ENCODE results near the gene TRAP1. TPM values are rescaled to one million over a fixed set of nuclear protein-coding genes. Genes with fewer than 3 reads are reported as not detected.
A peak's percentile ranks its signal among the peaks of the same experiment; 100 is the strongest.

The TRAP1 gene
- total RNA-seq, 1 donor from 2014 or later, result 299 TPM

- no peak for DNase-seq (ENCODE audit: low spot score)
- intact Hi-C loops (cut with micrococcal nuclease), result no loop called here
- peaks cover 11% of the 10 kb centered on the region for H3K4me1 Mint-ChIP-seq (ENCODE audit: low read depth)
- peaks cover 70% of the 10 kb centered on the region for H3K36me3 Mint-ChIP-seq (ENCODE audit: low read depth)
- no peaks in the 10 kb centered on the region for H3K27me3 Mint-ChIP-seq (ENCODE audit: low read depth)
- no peaks in the 10 kb centered on the region for H3K9me3 Mint-ChIP-seq
- H3K4me3 Mint-ChIP-seq (ENCODE audit: low read depth), result no peak overlapping the region
- H3K27ac Mint-ChIP-seq, result no peak overlapping the region
Measured at GRCh38 chr16:3673676-3674377, 43.5 kb downstream of the TRAP1 start.

- Mint-ChIP-seq H3K27ac (no peak overlapping the region), H3K4me3 (ENCODE audit: low read depth) (no peak overlapping the region), H3K4me1 (ENCODE audit: low read depth) (peaks cover 14% of the 10 kb centered on the region), H3K36me3 (ENCODE audit: low read depth) (peaks cover 68% of the 10 kb centered on the region), H3K9me3 (no peaks in the 10 kb centered on the region), H3K27me3 (ENCODE audit: low read depth) (no peaks in the 10 kb centered on the region)
- no peak for DNase-seq (ENCODE audit: low spot score)
- intact Hi-C loops (cut with micrococcal nuclease), result no loop called here
Measured at GRCh38 chr16:3673201-3673600, 44.1 kb downstream of the TRAP1 start.

GRCh38 chr16:3672571-3673041, 44.7 kb downstream of the TRAP1 start:
- Mint-ChIP-seq H3K27ac (no peak overlapping the region), H3K4me3 (ENCODE audit: low read depth) (no peak overlapping the region), H3K27me3 (ENCODE audit: low read depth) (no peaks in the 10 kb centered on the region), H3K4me1 (ENCODE audit: low read depth) (peaks cover 14% of the 10 kb centered on the region), H3K36me3 (ENCODE audit: low read depth) (peaks cover 62% of the 10 kb centered on the region), H3K9me3 (no peaks in the 10 kb centered on the region)
- intact Hi-C loops (cut with micrococcal nuclease), result no loop called here
- no peak for DNase-seq (ENCODE audit: low spot score)

DNA sequence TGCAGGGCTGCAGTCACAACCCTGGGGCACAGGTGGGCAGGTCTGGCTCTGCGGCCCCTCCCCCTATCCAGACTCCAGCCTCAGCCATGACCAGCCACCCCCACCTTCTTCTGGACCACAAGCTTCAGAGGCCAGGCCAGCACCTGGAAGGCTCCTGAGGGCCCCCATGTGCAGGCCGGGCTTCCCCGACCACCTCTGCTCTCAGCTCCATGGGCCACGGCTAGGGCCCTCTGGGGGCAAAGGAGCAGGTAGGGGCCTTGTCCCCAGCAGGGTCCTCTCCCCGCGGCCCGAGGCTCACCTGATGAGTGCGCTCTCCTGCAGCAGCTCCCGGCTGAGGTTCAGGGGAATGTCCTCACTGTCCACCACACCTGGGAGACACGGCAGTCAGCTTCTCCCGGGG, 45.9 kb downstream of the TRAP1 start:
- Mint-ChIP-seq H3K27me3 (ENCODE audit: low read depth) (no peaks in the 10 kb centered on the region), H3K4me1 (ENCODE audit: low read depth) (peaks cover 15% of the 10 kb centered on the region), H3K36me3 (ENCODE audit: low read depth) (peaks cover 64% of the 10 kb centered on the region), H3K9me3 (no peaks in the 10 kb centered on the region), H3K4me3 (ENCODE audit: low read depth) (no peak overlapping the region), H3K27ac (no peak overlapping the region)
- DNase-seq (ENCODE audit: low spot score), result no peak
- intact Hi-C loops (cut with micrococcal nuclease), result no loop called here

- no peak overlapping the region for H3K4me3 Mint-ChIP-seq (ENCODE audit: low read depth)
- H3K36me3 Mint-ChIP-seq (ENCODE audit: low read depth), result peaks cover 67% of the 10 kb centered on the region
- no peaks in the 10 kb centered on the region for H3K27me3 Mint-ChIP-seq (ENCODE audit: low read depth)
- intact Hi-C loops (cut with micrococcal nuclease), result no loop called here
- peaks cover 22% of the 10 kb centered on the region for H3K4me1 Mint-ChIP-seq (ENCODE audit: low read depth)
- no peak for DNase-seq (ENCODE audit: low spot score)
- H3K27ac Mint-ChIP-seq, result no peak overlapping the region
- H3K9me3 Mint-ChIP-seq, result no peaks in the 10 kb centered on the region
Measured at GRCh38 chr16:3670711-3671110, 46.6 kb downstream of the TRAP1 start.

DNA sequence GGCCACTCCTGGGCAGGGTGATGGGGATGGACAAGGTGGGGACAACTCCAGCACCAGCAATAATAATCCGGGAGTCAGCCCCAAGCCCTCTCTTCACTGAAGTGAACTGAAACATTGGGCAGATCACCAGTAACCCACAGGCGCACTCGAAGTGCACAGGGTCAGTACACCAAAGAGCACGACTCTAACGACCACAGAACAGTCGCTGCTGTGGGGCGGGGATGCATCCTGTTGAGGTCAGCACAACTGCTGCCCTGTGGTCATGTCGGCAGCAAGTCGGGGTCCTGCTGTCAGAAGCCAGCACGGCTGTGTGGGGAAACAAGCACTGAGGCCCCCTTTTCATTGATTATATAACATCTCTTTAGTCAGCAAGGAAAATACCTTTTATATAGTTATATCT, 48.2 kb downstream of the TRAP1 start:
- DNase-seq (ENCODE audit: low spot score), result no peak
- H3K27ac Mint-ChIP-seq, result no peak overlapping the region
- no peaks in the 10 kb centered on the region for H3K9me3 Mint-ChIP-seq
- no peak overlapping the region for H3K4me3 Mint-ChIP-seq (ENCODE audit: low read depth)
- no peaks in the 10 kb centered on the region for H3K27me3 Mint-ChIP-seq (ENCODE audit: low read depth)
- peaks cover 25% of the 10 kb centered on the region for H3K4me1 Mint-ChIP-seq (ENCODE audit: low read depth)
- peaks cover 70% of the 10 kb centered on the region for H3K36me3 Mint-ChIP-seq (ENCODE audit: low read depth)
- intact Hi-C loops (cut with micrococcal nuclease), result no loop called here

DNA sequence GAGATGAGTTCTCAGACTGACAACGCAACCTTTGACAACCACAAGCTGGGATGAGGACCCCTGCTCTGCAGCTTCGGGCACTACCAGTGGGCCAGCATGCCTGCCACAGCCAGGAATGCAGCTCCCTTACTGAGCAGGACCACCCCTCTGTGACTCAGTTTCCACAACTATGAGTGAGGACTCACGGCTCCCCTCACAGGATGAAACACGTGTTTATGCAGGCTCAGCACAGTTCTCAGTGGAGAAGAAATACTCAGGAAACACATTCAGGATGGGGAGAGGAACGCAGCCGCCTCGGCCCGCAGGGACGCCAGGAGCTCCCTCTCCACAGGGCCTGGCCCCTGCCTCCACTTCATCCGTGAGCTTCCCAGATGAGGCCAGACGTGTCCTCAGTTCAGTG, 48.7 kb downstream of the TRAP1 start:
- intact Hi-C loops (cut with micrococcal nuclease), result no loop called here
- no peak overlapping the region for H3K4me3 Mint-ChIP-seq (ENCODE audit: low read depth)
- H3K9me3 Mint-ChIP-seq, result no peaks in the 10 kb centered on the region
- no peak for DNase-seq (ENCODE audit: low spot score)
- peaks cover 65% of the 10 kb centered on the region for H3K36me3 Mint-ChIP-seq (ENCODE audit: low read depth)
- no peaks in the 10 kb centered on the region for H3K27me3 Mint-ChIP-seq (ENCODE audit: low read depth)
- no peak overlapping the region for H3K27ac Mint-ChIP-seq
- H3K4me1 Mint-ChIP-seq (ENCODE audit: low read depth), result peaks cover 25% of the 10 kb centered on the region

DNA sequence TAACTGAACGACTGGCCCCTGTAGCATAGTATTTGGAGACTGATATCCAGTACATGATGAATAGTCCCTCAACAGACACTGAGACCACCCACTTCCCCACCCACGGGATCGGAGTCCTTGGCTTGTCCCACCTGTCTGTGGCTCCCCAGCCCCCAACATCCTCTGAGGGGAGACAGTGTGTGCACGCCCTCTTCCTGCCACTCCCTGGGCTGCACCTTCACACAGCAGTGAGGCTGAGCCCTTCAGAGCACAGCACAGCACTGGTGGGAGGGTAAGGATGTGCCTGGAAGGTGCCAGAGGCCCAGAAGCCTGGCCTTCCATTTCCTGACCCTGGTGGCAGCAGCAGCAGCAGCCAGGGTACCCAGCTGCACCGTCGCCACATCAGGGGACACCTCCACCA, 51.8 kb downstream of the TRAP1 start:
- Mint-ChIP-seq H3K36me3 (ENCODE audit: low read depth) (peaks cover 71% of the 10 kb centered on the region), H3K9me3 (no peaks in the 10 kb centered on the region), H3K4me1 (ENCODE audit: low read depth) (peaks cover 20% of the 10 kb centered on the region), H3K27me3 (ENCODE audit: low read depth) (no peaks in the 10 kb centered on the region), H3K4me3 (ENCODE audit: low read depth) (no peak overlapping the region), H3K27ac (no peak overlapping the region)
- DNase-seq (ENCODE audit: low spot score), result no peak
- intact Hi-C loops (cut with micrococcal nuclease), result no loop called here

DNA sequence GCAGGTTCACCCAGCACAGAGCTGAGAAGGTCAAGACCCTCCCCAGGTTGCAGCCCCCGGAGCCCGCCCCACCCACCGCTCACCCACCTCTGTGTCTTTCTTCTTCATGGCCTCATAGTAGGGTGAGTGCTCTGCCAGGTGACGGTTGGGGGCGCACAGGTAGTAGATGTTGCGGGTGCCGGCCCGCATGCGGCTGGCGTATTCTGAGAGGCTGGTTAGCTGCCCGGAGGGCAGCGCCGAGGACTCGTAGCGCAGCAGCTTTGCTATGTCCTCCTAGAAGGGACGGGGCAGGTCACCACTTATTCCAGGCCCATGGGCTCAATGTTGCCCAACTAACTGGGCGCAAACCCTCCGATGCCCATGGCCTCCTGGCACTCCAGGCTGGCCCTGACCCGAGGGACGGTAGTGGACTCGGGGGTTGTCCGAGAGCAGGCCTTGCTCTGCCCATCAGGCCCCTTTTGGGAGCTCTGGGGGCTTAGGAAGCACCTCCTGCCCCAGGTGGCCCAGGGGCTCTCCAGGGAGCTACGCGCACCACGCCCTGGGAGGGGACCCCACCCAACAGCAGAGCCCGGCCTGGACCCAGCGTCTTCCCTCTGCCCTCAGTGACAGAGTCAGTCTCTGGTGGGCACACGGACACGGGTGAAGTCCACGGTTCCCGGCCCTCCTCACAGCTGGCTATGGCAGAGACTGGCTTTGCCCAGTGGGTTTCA, 53.0 kb downstream of the TRAP1 start:
- Mint-ChIP-seq H3K27me3 (ENCODE audit: low read depth) (no peaks in the 10 kb centered on the region), H3K36me3 (ENCODE audit: low read depth) (peaks cover 73% of the 10 kb centered on the region), H3K4me3 (ENCODE audit: low read depth) (no peak overlapping the region), H3K9me3 (no peaks in the 10 kb centered on the region), H3K4me1 (ENCODE audit: low read depth) (peaks cover 26% of the 10 kb centered on the region), H3K27ac (no peak overlapping the region)
- no peak for DNase-seq (ENCODE audit: low spot score)
- intact Hi-C loops (cut with micrococcal nuclease), result no loop called here

GRCh38 chr16:3662601-3663000, 54.7 kb downstream of the TRAP1 start:
- Mint-ChIP-seq H3K4me3 (ENCODE audit: low read depth) (no peak overlapping the region), H3K27ac (no peak overlapping the region), H3K36me3 (ENCODE audit: low read depth) (peaks cover 78% of the 10 kb centered on the region), H3K4me1 (ENCODE audit: low read depth) (peaks cover 24% of the 10 kb centered on the region), H3K9me3 (no peaks in the 10 kb centered on the region), H3K27me3 (ENCODE audit: low read depth) (no peaks in the 10 kb centered on the region)
- DNase-seq (ENCODE audit: low spot score), result no peak
- intact Hi-C loops (cut with micrococcal nuclease), result no loop called here

DNA sequence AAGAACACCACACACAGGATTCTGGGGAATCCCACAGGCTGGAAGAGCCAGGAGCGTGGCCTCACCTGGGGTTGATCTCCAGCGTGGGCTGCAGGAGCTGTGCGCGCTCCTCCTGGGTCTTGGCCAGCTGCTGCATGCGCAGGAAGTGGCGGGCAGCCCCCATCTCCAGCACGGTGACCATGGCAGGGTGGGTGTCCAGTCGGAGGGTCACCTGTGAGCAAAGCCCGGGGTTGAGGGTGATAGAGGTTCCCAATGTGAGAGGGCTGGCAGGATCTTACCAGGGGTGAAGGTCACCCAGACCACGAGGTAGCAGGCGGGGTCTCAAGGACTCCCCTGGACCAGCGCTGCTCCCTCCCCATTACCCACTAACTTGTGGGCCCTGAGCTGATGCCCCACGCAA, 55.4 kb downstream of the TRAP1 start:
- H3K4me1 Mint-ChIP-seq (ENCODE audit: low read depth), result peaks cover 24% of the 10 kb centered on the region
- H3K27ac Mint-ChIP-seq, result no peak overlapping the region

GRCh38 chr16:3661311-3661710, 56.0 kb downstream of the TRAP1 start:
- Mint-ChIP-seq H3K36me3 (ENCODE audit: low read depth) (peaks cover 81% of the 10 kb centered on the region), H3K27ac (no peak overlapping the region), H3K4me1 (ENCODE audit: low read depth) (peaks cover 22% of the 10 kb centered on the region), H3K4me3 (ENCODE audit: low read depth) (no peak overlapping the region), H3K9me3 (no peaks in the 10 kb centered on the region), H3K27me3 (ENCODE audit: low read depth) (no peaks in the 10 kb centered on the region)
- intact Hi-C loops (cut with micrococcal nuclease), result no loop called here
- no peak for DNase-seq (ENCODE audit: low spot score)

More for the DNA sequence above, 55.4 kb downstream of the TRAP1 start:
- Mint-ChIP-seq H3K4me3 (ENCODE audit: low read depth) (no peak overlapping the region), H3K36me3 (ENCODE audit: low read depth) (peaks cover 83% of the 10 kb centered on the region), H3K27me3 (ENCODE audit: low read depth) (no peaks in the 10 kb centered on the region), H3K9me3 (no peaks in the 10 kb centered on the region)
- intact Hi-C loops (cut with micrococcal nuclease), result no loop called here
- no peak for DNase-seq (ENCODE audit: low spot score)

- Mint-ChIP-seq H3K4me3 (ENCODE audit: low read depth) (no peak overlapping the region), H3K27me3 (ENCODE audit: low read depth) (no peaks in the 10 kb centered on the region), H3K4me1 (ENCODE audit: low read depth) (peaks cover 12% of the 10 kb centered on the region), H3K36me3 (ENCODE audit: low read depth) (peaks cover 75% of the 10 kb centered on the region), H3K27ac (peak overlapping the region; percentile 46), H3K9me3 (no peaks in the 10 kb centered on the region)
- DNase-seq (ENCODE audit: low spot score), result no peak
- intact Hi-C loops (cut with micrococcal nuclease), result no loop called here
Measured at GRCh38 chr16:3659251-3659650, 58.1 kb downstream of the TRAP1 start.
